ENCODE results near the gene EIF2B2.

EIF2B2 gene

DNA sequence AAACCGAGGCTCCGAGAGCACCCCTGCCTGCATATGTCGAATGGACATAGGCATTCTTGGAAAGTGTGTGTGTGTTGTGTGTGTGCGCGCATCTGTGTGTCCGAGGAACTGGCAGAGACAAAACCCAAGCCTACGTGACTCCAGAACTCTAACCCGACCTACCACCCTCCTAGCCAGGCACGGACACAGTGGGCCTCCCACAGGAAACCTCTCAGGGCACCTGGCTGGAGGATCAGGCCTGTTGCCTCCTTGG is 46.8 kb upstream of the EIF2B2 start:
- TF ChIP-seq, protein P1, sequence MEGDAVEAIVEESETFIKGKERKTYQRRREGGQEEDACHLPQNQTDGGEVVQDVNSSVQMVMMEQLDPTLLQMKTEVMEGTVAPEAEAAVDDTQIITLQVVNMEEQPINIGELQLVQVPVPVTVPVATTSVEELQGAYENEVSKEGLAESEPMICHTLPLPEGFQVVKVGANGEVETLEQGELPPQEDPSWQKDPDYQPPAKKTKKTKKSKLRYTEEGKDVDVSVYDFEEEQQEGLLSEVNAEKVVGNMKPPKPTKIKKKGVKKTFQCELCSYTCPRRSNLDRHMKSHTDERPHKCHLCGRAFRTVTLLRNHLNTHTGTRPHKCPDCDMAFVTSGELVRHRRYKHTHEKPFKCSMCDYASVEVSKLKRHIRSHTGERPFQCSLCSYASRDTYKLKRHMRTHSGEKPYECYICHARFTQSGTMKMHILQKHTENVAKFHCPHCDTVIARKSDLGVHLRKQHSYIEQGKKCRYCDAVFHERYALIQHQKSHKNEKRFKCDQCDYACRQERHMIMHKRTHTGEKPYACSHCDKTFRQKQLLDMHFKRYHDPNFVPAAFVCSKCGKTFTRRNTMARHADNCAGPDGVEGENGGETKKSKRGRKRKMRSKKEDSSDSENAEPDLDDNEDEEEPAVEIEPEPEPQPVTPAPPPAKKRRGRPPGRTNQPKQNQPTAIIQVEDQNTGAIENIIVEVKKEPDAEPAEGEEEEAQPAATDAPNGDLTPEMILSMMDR (IDR thresholded peaks at IDR 0.05; ENCODE audit: unreplicated experiment in 3 of 3) = no peak

DNA sequence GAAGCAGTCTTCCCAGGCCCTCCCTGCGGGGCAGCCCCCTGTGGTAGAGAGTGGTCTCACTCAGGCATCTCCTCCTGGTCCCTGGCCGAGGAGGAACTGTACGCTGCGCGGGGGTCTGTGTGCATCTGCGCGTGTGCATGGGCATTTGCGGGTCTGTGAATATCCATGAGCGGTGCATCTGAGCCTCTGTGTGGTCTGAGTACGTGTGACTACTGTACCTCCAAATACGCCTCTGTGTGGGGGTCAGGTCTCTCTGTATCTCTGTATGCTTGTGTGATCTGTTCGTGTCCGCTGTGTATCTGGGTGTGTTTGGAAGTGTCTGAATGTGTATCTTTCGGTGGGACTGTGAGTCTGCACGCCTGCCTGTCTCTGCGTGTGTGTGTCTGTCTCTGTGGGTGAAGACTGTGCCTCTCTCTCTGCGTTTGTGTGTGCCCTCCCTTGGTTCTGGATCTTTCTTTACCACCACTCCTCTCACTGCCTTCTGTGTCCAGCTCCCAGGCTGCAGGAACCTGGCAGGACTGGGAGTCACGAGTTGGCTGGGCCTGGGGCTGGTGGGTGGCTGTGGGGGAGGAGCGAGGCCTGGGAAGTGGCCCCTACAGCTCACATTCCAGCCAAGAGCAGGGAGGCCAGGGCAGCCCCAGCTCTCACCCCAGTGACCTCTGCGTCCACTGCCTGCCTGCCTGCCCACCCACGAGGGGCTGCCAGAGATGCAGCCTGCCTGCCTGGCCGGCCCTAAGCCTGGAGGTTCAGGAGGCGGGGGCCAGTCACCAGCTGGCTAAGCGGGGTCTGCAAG is 46.2 kb upstream of the EIF2B2 start:
- H3K27me3 Mint-ChIP-seq (ENCODE audit: low read depth) = no peaks in the 10 kb centered on the region
- no peaks in the 10 kb centered on the region for H3K36me3 Mint-ChIP-seq (ENCODE audit: low read depth)
- H3K27ac Mint-ChIP-seq = peak overlapping the region; percentile 76 to 89 (median 80)

More for the DNA sequence above, 46.8 kb upstream of the EIF2B2 start:
- Mint-ChIP-seq H3K27ac (peak overlapping the region in 2 of 3 experiments; percentile 55 to 76), H3K9me3 (no peaks in the 10 kb centered on the region), H3K27me3 (ENCODE audit: low read depth) (peaks cover 4% of the 10 kb centered on the region), H3K4me1 (peaks cover 38% of the 10 kb centered on the region), H3K36me3 (ENCODE audit: low read depth) (no peaks in the 10 kb centered on the region), H3K4me3 (peak overlapping the region; percentile 74 to 81 (median 75))

DNA sequence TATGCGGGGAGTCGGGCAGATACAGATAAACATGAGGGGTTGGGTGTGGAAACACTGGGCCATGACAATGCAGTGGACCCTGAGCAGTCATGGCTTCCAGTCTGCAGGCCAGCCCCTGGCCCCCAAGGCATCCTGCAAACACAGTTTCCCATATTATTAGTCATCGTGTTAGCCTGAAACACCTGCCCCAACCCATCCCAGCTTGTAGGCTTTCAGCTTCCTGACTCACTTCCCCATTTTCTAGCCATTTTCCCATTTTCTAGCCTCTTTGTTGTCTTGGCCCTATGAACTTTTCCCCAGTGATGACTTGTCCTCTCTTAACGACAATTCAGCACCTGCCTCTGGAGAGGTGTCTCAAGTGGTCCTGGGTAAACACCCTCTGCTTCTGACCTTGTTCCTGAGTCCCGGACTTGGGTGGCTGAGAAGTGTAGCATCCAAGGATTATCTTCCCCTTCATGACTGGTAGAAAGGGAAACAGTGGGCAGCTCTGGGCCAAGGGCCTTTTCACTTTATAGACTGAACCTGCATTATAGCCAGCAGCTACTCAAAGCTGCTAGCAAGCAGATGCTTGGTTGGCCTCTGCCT is 43.0 kb upstream of the EIF2B2 start:
- Mint-ChIP-seq H3K36me3 (ENCODE audit: low read depth) (peaks cover 4% of the 10 kb centered on the region), H3K9me3 (no peaks in the 10 kb centered on the region), H3K27me3 (ENCODE audit: low read depth) (peaks cover 6% of the 10 kb centered on the region), H3K4me3 (no peak overlapping the region), H3K4me1 (peaks cover 42% of the 10 kb centered on the region), H3K27ac (peak overlapping the region in 1 of 3 experiments; percentile 22)
- TF ChIP-seq, protein P1 (IDR thresholded peaks at IDR 0.05; ENCODE audit: unreplicated experiment in 3 of 3) = no peak

More for the DNA sequence above, 46.2 kb upstream of the EIF2B2 start:
- TF ChIP-seq, protein P1 (IDR thresholded peaks at IDR 0.05; ENCODE audit: unreplicated experiment in 3 of 3) = no peak
- Mint-ChIP-seq H3K4me1 (peaks cover 36% of the 10 kb centered on the region), H3K9me3 (no peaks in the 10 kb centered on the region), H3K4me3 (peak overlapping the region; percentile 74 to 85 (median 75))

DNA sequence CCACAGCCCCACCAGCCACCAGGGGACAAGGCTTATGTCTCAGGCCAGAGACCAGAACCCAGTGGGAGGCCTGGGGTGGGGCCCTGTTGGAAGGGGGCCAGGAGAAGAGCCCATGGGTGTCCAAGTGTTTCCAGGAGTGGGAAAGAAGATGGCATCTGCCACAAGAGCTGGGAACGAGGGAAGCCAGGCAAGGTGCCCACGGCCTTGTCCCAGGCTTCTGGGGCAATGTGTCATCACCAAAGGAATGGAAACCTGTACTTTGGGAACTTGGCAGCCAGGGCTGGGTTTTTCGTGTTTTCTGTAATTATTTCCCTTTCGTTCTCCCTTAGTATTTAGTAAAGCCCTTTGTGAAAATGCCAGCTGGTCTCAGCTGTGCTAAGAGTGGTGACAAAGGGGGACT is 42.0 kb upstream of the EIF2B2 start:
- Mint-ChIP-seq H3K27me3 (ENCODE audit: low read depth) (peaks cover 6% of the 10 kb centered on the region), H3K9me3 (no peaks in the 10 kb centered on the region), H3K4me1 (peaks cover 47% of the 10 kb centered on the region), H3K27ac (no peak overlapping the region), H3K36me3 (ENCODE audit: low read depth) (peaks cover 4% of the 10 kb centered on the region), H3K4me3 (no peak overlapping the region)
- TF ChIP-seq, protein P1 (IDR thresholded peaks at IDR 0.05; ENCODE audit: unreplicated experiment in 3 of 3) = no peak

DNA sequence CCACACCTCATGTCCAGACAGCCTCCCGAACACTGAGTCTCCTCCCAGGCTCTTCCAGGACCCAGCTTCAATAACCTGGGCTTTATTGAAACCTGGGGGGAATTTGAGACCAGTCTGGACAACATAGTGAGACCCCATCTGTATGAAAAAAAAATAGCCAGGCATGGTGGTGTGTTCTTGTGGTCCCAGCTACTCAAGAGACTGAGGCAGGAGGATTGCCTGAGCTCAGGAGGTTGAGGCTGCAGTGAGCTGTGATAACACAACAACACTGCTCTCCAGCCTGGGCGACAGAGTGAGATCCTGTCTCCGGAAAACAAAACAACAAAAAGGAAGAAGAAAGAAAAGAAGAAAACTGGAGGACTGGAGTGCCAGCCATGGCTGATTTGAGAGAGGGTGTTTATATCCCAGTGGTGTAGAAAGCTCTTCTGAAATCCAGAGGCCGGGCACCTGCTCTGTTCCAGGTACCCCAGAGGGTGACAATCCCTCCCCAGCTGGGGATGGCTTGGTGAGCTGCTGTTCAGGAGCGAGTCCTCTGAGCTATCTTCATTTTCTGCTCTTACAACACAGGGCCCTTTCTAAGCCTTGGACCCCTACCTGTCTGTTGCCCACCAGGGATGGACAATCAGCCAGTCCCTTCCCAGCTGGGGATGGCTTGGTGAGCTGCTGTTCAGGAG is 41.3 kb upstream of the EIF2B2 start:
- peak overlapping the region in 2 of 3 experiments; percentile 54 to 66 for H3K27ac Mint-ChIP-seq
- TF ChIP-seq, protein P1 (IDR thresholded peaks at IDR 0.05; ENCODE audit: unreplicated experiment in 3 of 3) = no peak
- H3K27me3 Mint-ChIP-seq (ENCODE audit: low read depth) = peaks cover 6% of the 10 kb centered on the region
- no peak overlapping the region for H3K4me3 Mint-ChIP-seq
- peaks cover 4% of the 10 kb centered on the region for H3K36me3 Mint-ChIP-seq (ENCODE audit: low read depth)
- no peaks in the 10 kb centered on the region for H3K9me3 Mint-ChIP-seq
- peaks cover 43% of the 10 kb centered on the region for H3K4me1 Mint-ChIP-seq
